Stimulated activated CD4-positive, alpha-beta T cell treated with anti-CD3 and anti-CD28 coated beads, Interleukin-4, amount 100 ng/mL, for 1 hour (primary cell): ENCODE results near the gene HOXB2.

Source experiments
- DNase-seq: peaks from one replicate; pipeline ENCODE4 v3.0.0-alpha.2; 2020

Gene HOXB2

GRCh38 chr17:48565022-48565554 is 20.2 kb upstream of the HOXB2 start:
- no peak for DNase-seq

GRCh38 chr17:48564188-48565021 is 19.5 kb upstream of the HOXB2 start:
- no peak for DNase-seq

GRCh38 chr17:48563867-48564187 is 18.9 kb upstream of the HOXB2 start:
- DNase-seq = no peak

- DNase-seq = no peak
Measured at GRCh38 chr17:48563385-48563838, 18.5 kb upstream of the HOXB2 start.

- no peak for DNase-seq
Measured at GRCh38 chr17:48562934-48563333, 18.0 kb upstream of the HOXB2 start.

GRCh38 chr17:48561884-48562810 is 17.2 kb upstream of the HOXB2 start:
- DNase-seq = no peak

- no peak for DNase-seq
Measured at GRCh38 chr17:48559840-48560817, 15.2 kb upstream of the HOXB2 start.

GRCh38 chr17:48559122-48559839 is 14.4 kb upstream of the HOXB2 start:
- DNase-seq = no peak

GRCh38 chr17:48558831-48559121 is 13.9 kb upstream of the HOXB2 start:
- no peak for DNase-seq

GRCh38 chr17:48558057-48558830 is 13.3 kb upstream of the HOXB2 start:
- no peak for DNase-seq

- no peak for DNase-seq
Measured at GRCh38 chr17:48556576-48557401, 11.9 kb upstream of the HOXB2 start.

GRCh38 chr17:48556229-48556575 is 11.3 kb upstream of the HOXB2 start:
- DNase-seq = no peak

- no peak for DNase-seq
Measured at GRCh38 chr17:48555258-48556228, 10.6 kb upstream of the HOXB2 start.

- DNase-seq = no peak
Measured at GRCh38 chr17:48554412-48555257, 9.7 kb upstream of the HOXB2 start.

- no peak for DNase-seq
Measured at GRCh38 chr17:48553826-48554225, 8.9 kb upstream of the HOXB2 start.

GRCh38 chr17:48553190-48553547 is 8.3 kb upstream of the HOXB2 start:
- DNase-seq = no peak

- no peak for DNase-seq
Measured at GRCh38 chr17:48552466-48553189, 7.7 kb upstream of the HOXB2 start.
